Mucosa of descending colon (tissue), 3 donors: ENCODE data around the gene PLEKHA6. TPM values are rescaled to one million over a fixed set of nuclear protein-coding genes. Genes with fewer than 3 reads are reported as not detected.
"Not testable (repeated sequence)": the region's sequence is repeated elsewhere in the genome, so short reads cannot be mapped to it uniquely, and the experiment has no call there.

Source experiments
- ATAC-seq: fragments of 200-7000 bp; cut with Tn5 transposase; one replicate; pipeline ENCODE4 v1.9.1; 2020; ENCODE audit warnings: mild to moderate bottlenecking, moderate library complexity
- DNase-seq, 3 donors: peaks; one replicate each; pipeline ENCODE4 v3.0.0-alpha.2; 2020
- H3K36me3 ChIP-seq: fragments of 200-600 bp; one replicate; pipeline ENCODE4 v1.8.0; 2021; ENCODE audit warnings: low read depth, mild to moderate bottlenecking
- H3K4me1 ChIP-seq: fragments of 200-600 bp; one replicate; pipeline ENCODE4 v1.8.0; 2021; ENCODE audit warnings: low read depth, mild to moderate bottlenecking
- H3K4me3 ChIP-seq: fragments of 200-600 bp; one replicate; pipeline ENCODE4 v1.8.0; 2021; ENCODE audit warnings: mild to moderate bottlenecking
- H3K9me3 ChIP-seq: fragments of 200-600 bp; one replicate; pipeline ENCODE4 v1.8.0; 2021; ENCODE audit warnings: mild to moderate bottlenecking
- CTCF ChIP-seq: fragments of 200-600 bp; IDR thresholded peaks from one replicate; pipeline ENCODE4 v1.8.0; 2022; ENCODE audit warnings: antibody characterized with exemption, mild to moderate bottlenecking
- intact Hi-C, 2 donors: fragments of 100-400 bp; cut with DNase I in 1 of 2; cut with micrococcal nuclease in 1 of 2; formaldehyde crosslinking; loops; one replicate each; pipeline versions ENCODE4 v1.11.0 to v1.11.1; 2022; cut with DNase I, micrococcal nuclease
- total RNA-seq, 3 donors: library from RNA; stranded (reverse); fragmentation: NEBNext Ultra II Directional in 2 of 3; extraction: Animal tissue kit (Norgen Biotek cat#: 25700) in 2 of 3; gene quantifications; one replicate each; pipeline versions ENCODE4 v1.2.1 to v1.2.4, GENCODE V29; 2021 to 2023
- donor health status: DM: no; HTN: no; CAD: no; lungs with moderate emphysema.
- donor health status: DM: no; HTN: no; CAD: no.
- donor health status: DM: no; HTN: yes; CAD: no.

The PLEKHA6 gene
- total RNA-seq, 3 donors from 2014 or later = 82.4 to 154 (median 115) TPM

- Histone ChIP-seq H3K4me1 (no peaks in the 10 kb centered on the region), H3K36me3 (no peaks in the 10 kb centered on the region), H3K9me3 (no peaks in the 10 kb centered on the region), H3K4me3 (no peak overlapping the region)
- TF ChIP-seq CTCF = no peak
- DNase-seq (no peak), ATAC-seq (no peak)
- intact Hi-C loops = no loop called here
Observed at GRCh38 chr1:204248954-204249353, 110.8 kb downstream of the PLEKHA6 start.

- no peak for TF ChIP-seq CTCF
- H3K4me3 ChIP-seq = no peak overlapping the region
- ATAC-seq (no peak), DNase-seq (no peak)
- no peaks in the 10 kb centered on the region for H3K9me3 ChIP-seq
- H3K4me1 ChIP-seq = no peaks in the 10 kb centered on the region
- H3K36me3 ChIP-seq = no peaks in the 10 kb centered on the region
- intact Hi-C loops = no loop called here
Observed at GRCh38 chr1:204246876-204247275, 112.9 kb downstream of the PLEKHA6 start.

- ATAC-seq (no peak), DNase-seq (no peak)
- H3K4me3 ChIP-seq = no peak overlapping the region
- H3K36me3 ChIP-seq = peaks cover 8% of the 10 kb centered on the region
- intact Hi-C loops = no loop called here
- no peaks in the 10 kb centered on the region for H3K4me1 ChIP-seq
- TF ChIP-seq CTCF = no peak
- H3K9me3 ChIP-seq = no peaks in the 10 kb centered on the region
Observed at GRCh38 chr1:204242920-204243319, 116.8 kb downstream of the PLEKHA6 start.

- no peak for DNase-seq
- no peak overlapping the region for H3K4me3 ChIP-seq
- no peaks in the 10 kb centered on the region for H3K9me3 ChIP-seq
- intact Hi-C loops = no loop called here
- ATAC-seq = no peak
- H3K36me3 ChIP-seq = peaks cover 8% of the 10 kb centered on the region
- H3K4me1 ChIP-seq = no peaks in the 10 kb centered on the region
- no peak for TF ChIP-seq CTCF
Observed at GRCh38 chr1:204241914-204242313, 117.8 kb downstream of the PLEKHA6 start.

- no peak for ATAC-seq
- TF ChIP-seq CTCF = no peak
- DNase-seq = no peak
- intact Hi-C loops = no loop called here
- H3K9me3 ChIP-seq = no peaks in the 10 kb centered on the region
- no peak overlapping the region for H3K4me3 ChIP-seq
- no peaks in the 10 kb centered on the region for H3K4me1 ChIP-seq
- H3K36me3 ChIP-seq = peaks cover 8% of the 10 kb centered on the region
Observed at GRCh38 chr1:204241050-204241449, 118.7 kb downstream of the PLEKHA6 start.

GRCh38 chr1:204240233-204240632 is 119.5 kb downstream of the PLEKHA6 start:
- Histone ChIP-seq H3K4me3 (no peak overlapping the region), H3K36me3 (peaks cover 8% of the 10 kb centered on the region), H3K9me3 (no peaks in the 10 kb centered on the region), H3K4me1 (no peaks in the 10 kb centered on the region)
- DNase-seq (no peak), ATAC-seq (no peak)
- intact Hi-C loops = no loop called here
- TF ChIP-seq CTCF = no peak

- H3K4me3 ChIP-seq, H3K9me3 ChIP-seq, DNase-seq, ATAC-seq, intact Hi-C loops, H3K36me3 ChIP-seq, H3K4me1 ChIP-seq: not testable (repeated sequence)
Observed at GRCh38 chr1:204239401-204239800, 120.3 kb downstream of the PLEKHA6 start.

- H3K4me1 ChIP-seq, ATAC-seq, DNase-seq, H3K9me3 ChIP-seq, H3K4me3 ChIP-seq, intact Hi-C loops, H3K36me3 ChIP-seq: not testable (repeated sequence)
Observed at GRCh38 chr1:204238520-204238919, 121.2 kb downstream of the PLEKHA6 start.

- H3K36me3 ChIP-seq, DNase-seq, H3K4me1 ChIP-seq, H3K4me3 ChIP-seq, intact Hi-C loops, H3K9me3 ChIP-seq, ATAC-seq: not testable (repeated sequence)
Observed at GRCh38 chr1:204237515-204237914, 122.2 kb downstream of the PLEKHA6 start.
